Pancreas (tissue), 10 donors: ENCODE results near the gene SLC35E1. TPM values are rescaled to one million over a fixed set of nuclear protein-coding genes. Genes with fewer than 3 reads are reported as not detected.

Experiments
- ATAC-seq, 4 donors: fragments of 200-7000 bp; cut with Tn5 transposase; one replicate each; pipeline versions ENCODE4 v1.8.0 to v1.9.1; 2020; ENCODE audit warnings: mild to moderate bottlenecking in 4 of 4, moderate library complexity in 4 of 4
- DNase-seq, 6 donors: peaks; one replicate each; pipeline ENCODE4 v3.0.0-alpha.2; 2020
- FAIRE-seq: peaks from 2 replicates; lab custom pipeline; 2012; peaks lifted over from hg19 to GRCh38; lab: Jason Lieb, UNC
- H3K27ac ChIP-seq, 4 donors: fragments of 200-600 bp; sonication (generic); 1 replicate in 3 of 4; 2 replicates in 1 of 4; pipeline versions ENCODE4 v1.5.0 to v1.8.0; 2020
- H3K27me3 ChIP-seq, 4 donors: fragments of 200-600 bp; one replicate each; pipeline ENCODE4 v1.8.0; 2021
- H3K36me3 ChIP-seq, 3 donors: fragments of 200-600 bp; sonication (generic) in 1 of 3; one replicate each; pipeline versions ENCODE4 v1.5.0 to v1.8.0; 2020 to 2021
- H3K4me1 ChIP-seq, 3 donors: fragments of 200-600 bp; one replicate each; pipeline ENCODE4 v1.8.0; 2021
- H3K4me3 ChIP-seq, 4 donors: fragments of 200-600 bp; sonication (generic) in 2 of 4; one replicate each; pipeline versions ENCODE4 v1.5.0 to v1.8.0; 2020 to 2021
- H3K9me3 ChIP-seq, 4 donors: fragments of 200-600 bp; one replicate each; pipeline ENCODE4 v1.8.0; 2021
- CTCF ChIP-seq, 4 donors: fragments of 200-600 bp; sonication (generic) in 3 of 4; IDR thresholded peaks; one replicate each; pipeline versions ENCODE4 v1.5.0 to v1.8.0; 2021; ENCODE audit warnings: antibody characterized with exemption in 4 of 4
- WGBS, 2 donors: extraction: QIAGEN DNeasy Blood & Tissue Kit; methylation state at CpG; one replicate each; pipeline ENCODE4 v1.1.7; 2013; 5-methylcytosine and 5-hydroxymethylcytosine counted together
- intact Hi-C, 3 donors: fragments of 100-400 bp; cut with DNase I; formaldehyde crosslinking; loops; one replicate each; pipeline versions ENCODE4 v1.11.1 to v1.14.2; 2022
- polyA plus RNA-seq, 2 donors: library from polyadenylated mRNA; stranded (reverse); fragments of 200-250 nt; gene quantifications; one replicate each; pipeline ENCODE4 v1.2.3, GENCODE V29; 2013
- total RNA-seq, 6 donors: library from RNA; stranded (reverse); fragmentation: NEBNext Ultra II Directional in 4 of 6; extraction: Animal tissue kit (Norgen Biotek cat#: 25700) in 4 of 6; gene quantifications; one replicate each; pipeline versions ENCODE4 v1.2.1 to v1.2.4, GENCODE V29; 2021 to 2023
- donor health status: healthy with polysubstance abuse.
- donor health status: DM: no; HTN: no; CAD: no; lungs with moderate emphysema.
- donor health status: DM: no; HTN: no; CAD: no.
- donor health status: control.
- donor health status: control.
- donor health status: Bipolar disorder and iron deficiency.
- donor health status: DM: yes; HTN: yes; CAD: no.
- donor health status: DM: no; HTN: no; CAD: no.
- donor health status: DM: no; HTN: no; CAD: no.
- donor health status: DM: yes; HTN: yes; CAD: no.

The SLC35E1 gene
- total and polyA plus RNA-seq, 8 donors: 22.9 to 42.1 (median 34.0) TPM

GRCh38 chr19:16541526-16542044, 30.6 kb downstream of the SLC35E1 start:
- Histone ChIP-seq H3K27me3 (no peaks in the 10 kb centered on the region), H3K4me1 (peaks cover 18 to 25% (median 19%) of the 10 kb centered on the region in 3 donors), H3K4me3 (peak overlapping the region; percentile 86 to 99 (median 92)), H3K9me3 (no peaks in the 10 kb centered on the region), H3K27ac (peak overlapping the region; percentile 80 to 91 (median 84)), H3K36me3 (no peaks in the 10 kb centered on the region)
- no peak for DNase-seq
- TF ChIP-seq CTCF (IDR thresholded peaks at IDR 0.05): no peak
- 1% methylated on average over 29 of the region's 29 CpGs for WGBS, 2 donors
- no peak for FAIRE-seq
- no peak for ATAC-seq
- intact Hi-C loops: no loop called here

- intact Hi-C loops: no loop called here
- DNase-seq: no peak
- no peak for TF ChIP-seq CTCF (IDR thresholded peaks at IDR 0.05)
- no peaks in the 10 kb centered on the region for H3K9me3 ChIP-seq
- H3K36me3 ChIP-seq: no peaks in the 10 kb centered on the region
- H3K4me1 ChIP-seq: peaks cover 18 to 25% (median 19%) of the 10 kb centered on the region in 3 donors
- peak overlapping the region in 3 of 4 donors; percentile 86 to 92 (median 92) for H3K4me3 ChIP-seq
- no peaks in the 10 kb centered on the region for H3K27me3 ChIP-seq
- no peak for FAIRE-seq
- WGBS, 2 donors: 36 to 44% methylated on average over 12 of the region's 12 CpGs
- H3K27ac ChIP-seq: no peak overlapping the region
- ATAC-seq: no peak
Observed at GRCh38 chr19:16540948-16541347, 31.3 kb downstream of the SLC35E1 start.

- TF ChIP-seq CTCF (IDR thresholded peaks at IDR 0.05): no peak
- Histone ChIP-seq H3K4me3 (no peak overlapping the region), H3K27ac (no peak overlapping the region), H3K36me3 (peaks cover 5 to 35% (median 30%) of the 10 kb centered on the region in 3 donors), H3K9me3 (no peaks in the 10 kb centered on the region), H3K4me1 (peaks cover 9 to 18% (median 10%) of the 10 kb centered on the region in 3 donors), H3K27me3 (no peaks in the 10 kb centered on the region)
- FAIRE-seq: no peak
- ATAC-seq: no peak
- WGBS, 2 donors: 91 to 92% methylated on average over 13 of the region's 13 CpGs
- intact Hi-C loops: no loop called here
- DNase-seq: no peak
Observed at GRCh38 chr19:16537111-16537510, 35.1 kb downstream of the SLC35E1 start.

- H3K36me3 ChIP-seq: peaks cover 5 to 45% (median 40%) of the 10 kb centered on the region in 3 donors
- no peak for DNase-seq
Observed at GRCh38 chr19:16536130-16536529, 36.1 kb downstream of the SLC35E1 start.

More at GRCh38 chr19:16536130-16536529, 36.1 kb downstream of the SLC35E1 start:
- FAIRE-seq: no peak
- H3K27me3 ChIP-seq: no peaks in the 10 kb centered on the region
- no peak for ATAC-seq
- TF ChIP-seq CTCF (IDR thresholded peaks at IDR 0.05): no peak
- 91% methylated on average over 9 of the region's 9 CpGs for WGBS, 2 donors
- intact Hi-C loops: no loop called here
- H3K4me1 ChIP-seq: peaks cover 5 to 14% (median 8%) of the 10 kb centered on the region in 3 donors
- H3K27ac ChIP-seq: no peak overlapping the region
- no peaks in the 10 kb centered on the region for H3K9me3 ChIP-seq
- no peak overlapping the region for H3K4me3 ChIP-seq
